Measurements from ENCODE around the gene GTF2H2C.
"Not testable (repeated sequence)": the region's sequence is repeated elsewhere in the genome, so short reads cannot be mapped to it uniquely, and the experiment has no call there.

The GTF2H2C gene

DNA sequence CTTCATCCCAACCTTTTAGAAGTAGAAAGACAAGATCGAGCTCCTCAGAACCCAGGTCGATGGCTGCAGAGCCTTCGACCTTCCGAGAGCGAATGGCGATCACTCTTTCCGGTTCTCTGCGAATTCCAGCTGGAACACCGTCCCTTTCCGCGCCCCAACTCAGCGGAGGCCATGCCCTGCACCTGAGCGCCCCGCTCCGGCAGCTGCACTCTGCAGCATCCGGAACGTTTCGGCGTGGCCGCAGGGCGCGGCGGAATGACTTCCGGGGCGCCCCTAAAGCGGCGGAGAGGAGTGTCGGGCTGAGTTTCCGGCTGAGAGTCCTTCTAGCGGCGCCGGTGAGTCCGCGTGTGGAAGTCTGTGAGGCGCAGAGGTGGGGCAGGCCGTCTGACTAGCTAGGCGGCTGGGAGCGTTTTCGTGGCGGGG is at the start of gene GTF2H2C:
Gene GTF2H2C, plus strand, starts transcription at position 284 of the 423 bp plus-strand sequence. CDS start 4,942 bp downstream, outside the sequence.
- peak; percentile 61 for DNase-seq

DNA sequence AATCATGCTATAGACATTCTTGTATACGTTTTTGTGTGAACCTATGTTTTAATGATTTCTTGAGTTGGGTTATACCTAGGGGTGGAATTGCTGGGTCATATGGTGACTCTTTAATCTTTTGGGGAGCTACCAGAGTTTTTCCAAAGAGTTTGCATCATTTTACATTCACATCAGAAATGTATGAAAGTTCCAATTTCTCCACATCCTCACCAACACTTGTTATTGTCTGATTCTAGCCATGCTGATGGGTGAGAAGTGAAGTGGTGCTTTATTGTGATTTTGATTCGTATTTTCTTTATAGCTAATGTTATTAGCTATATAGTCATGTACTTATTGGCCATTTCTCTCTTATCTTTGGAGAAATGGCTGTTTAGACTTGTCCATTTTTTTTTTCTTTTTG is 49.3 kb upstream of the GTF2H2C start:
- DNase-seq, result no peak

DNA sequence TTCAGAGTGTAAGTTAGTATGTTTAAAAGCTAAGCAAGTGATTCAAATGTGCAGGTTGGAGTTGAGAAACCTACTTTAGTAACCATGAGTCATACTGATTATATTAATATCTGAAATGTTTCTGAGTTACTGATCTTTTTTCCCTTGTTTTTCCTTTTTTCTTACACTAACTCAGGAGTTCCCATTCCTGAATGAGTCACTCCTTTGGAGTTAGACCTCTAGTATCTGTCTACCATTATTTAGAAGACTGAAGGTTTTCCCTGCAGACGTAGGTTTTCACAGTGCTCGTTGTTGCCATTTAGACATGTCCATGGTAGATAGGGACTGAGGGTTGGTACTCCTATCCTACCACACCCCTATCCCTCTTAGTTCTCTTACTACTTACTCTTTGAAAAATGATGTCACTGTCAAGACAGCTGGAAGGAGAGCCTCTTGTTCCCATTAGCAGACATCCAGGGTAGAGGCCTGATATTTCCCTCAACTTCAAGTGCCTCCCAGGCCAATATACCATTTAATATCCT is 47.2 kb upstream of the GTF2H2C start:
- no peak for DNase-seq

DNA sequence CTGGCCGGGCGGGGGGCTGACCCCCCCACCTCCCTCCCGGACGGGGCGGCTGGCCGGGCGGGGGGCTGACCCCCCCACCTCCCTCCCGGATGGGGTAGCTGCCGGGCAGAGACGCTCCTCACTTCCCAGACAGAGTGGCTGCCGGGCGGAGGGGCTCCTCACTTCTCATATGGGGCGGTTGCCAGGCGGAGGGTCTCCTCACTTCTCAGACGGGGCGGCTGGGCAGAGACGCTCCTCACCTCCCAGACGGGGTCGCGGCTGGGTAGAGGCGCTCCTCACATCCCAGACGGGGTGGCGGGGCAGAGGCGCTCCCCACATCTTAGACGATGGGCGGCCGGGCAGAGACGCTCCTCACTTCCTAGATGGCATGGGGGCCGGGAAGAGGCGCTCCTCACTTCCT is 44.4 kb upstream of the GTF2H2C start:
- not testable (repeated sequence) for DNase-seq

DNA sequence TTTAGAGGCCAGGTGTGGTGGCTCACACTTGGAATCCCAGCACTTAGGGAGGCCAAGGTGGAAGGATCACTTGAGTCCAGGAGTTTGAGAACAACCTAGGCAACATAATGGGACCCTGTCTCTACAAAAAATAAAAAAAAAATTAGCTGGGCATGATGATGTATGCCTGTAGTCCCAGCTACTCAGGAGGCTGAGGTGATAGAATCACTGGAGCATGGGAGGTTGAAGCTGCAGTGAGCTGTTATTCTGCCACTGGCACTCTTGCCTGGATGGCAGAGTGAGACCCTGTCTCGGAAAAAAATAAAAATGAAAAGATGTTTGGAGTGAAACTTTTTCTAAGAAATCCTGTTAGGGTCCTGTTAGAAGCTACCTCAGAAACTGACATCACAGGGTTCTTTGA is 43.2 kb upstream of the GTF2H2C start:
- no peak for DNase-seq

DNA sequence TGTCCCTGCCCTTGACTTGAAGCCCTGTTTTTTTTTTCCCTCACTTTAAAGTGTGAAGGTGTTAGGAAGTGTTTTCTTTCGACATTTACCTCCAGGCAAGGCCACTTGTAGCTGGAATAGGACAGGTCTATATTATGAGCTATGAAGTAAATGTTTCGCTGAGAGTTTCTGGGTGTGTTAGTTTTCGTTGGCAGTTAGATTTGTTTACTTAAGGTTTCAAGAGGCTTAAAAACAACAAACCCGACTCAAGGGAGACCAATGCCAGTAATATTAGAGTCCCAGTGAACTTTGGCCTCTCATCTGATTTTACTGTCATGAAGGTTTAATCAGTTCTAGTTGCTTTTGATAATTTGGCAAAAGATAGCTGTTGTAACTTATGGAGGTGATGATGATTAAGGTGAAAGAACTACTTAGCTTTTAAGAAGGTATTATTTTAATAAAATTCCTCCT is 42.2 kb upstream of the GTF2H2C start:
- no peak for DNase-seq

DNA sequence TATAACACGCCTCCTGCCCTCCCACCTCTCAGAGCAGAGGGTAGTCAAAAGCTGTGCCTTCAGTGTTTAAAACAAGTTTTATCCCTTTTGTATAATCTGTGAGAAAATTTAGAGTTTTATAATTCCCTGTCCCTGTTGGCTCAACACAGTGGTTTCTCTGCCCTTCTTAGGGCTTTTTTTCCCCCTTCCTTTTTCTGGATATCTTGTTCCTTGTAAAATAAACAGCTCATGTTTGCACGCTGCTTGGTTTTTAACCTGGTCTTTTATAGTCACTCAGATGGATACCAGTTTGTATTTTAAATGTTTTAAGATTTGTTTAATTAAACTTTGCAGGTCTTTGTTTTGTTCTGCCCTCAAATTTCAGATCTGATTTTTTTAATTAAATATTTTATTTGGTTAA is 40.7 kb upstream of the GTF2H2C start:
- no peak for DNase-seq

DNA sequence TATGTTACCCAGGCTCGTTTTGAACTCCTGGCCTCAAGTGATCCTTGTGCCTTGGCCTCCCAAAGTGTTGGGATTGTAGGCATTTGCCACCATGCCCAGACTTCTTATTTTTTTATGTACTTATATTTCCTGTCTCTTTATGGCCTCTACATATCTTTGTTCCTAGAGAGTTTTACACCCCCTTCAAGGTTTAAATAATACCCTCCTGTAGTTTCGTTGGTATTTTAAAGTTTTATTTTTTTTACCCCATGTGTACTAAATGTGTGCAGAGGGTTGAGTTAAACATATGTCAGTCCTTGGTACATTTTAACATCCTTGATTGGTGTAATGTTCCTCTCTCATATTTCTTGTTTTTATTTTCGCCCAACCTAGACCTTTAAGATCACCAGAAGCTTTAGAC is 38.0 kb upstream of the GTF2H2C start:
- no peak for DNase-seq

DNA sequence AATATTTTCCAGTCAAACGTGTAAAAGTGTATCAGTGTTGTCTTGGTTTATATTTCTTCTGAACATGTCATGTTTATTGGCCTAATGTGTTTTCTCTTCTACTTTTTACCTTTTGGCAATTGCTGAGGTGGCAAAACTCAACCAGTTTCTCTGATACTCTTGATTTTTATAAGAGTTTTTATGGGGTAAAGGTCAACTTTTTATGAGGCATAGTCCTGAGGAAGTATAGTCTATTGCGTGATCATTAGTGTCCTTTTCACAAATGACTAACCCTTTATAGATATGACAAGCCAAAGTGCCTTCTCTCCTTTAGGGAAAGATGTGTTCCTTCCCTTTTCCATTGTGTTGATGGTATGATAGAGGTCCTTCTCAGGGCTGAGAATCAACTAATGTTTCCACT is 34.5 kb upstream of the GTF2H2C start:
- no peak for DNase-seq

DNA sequence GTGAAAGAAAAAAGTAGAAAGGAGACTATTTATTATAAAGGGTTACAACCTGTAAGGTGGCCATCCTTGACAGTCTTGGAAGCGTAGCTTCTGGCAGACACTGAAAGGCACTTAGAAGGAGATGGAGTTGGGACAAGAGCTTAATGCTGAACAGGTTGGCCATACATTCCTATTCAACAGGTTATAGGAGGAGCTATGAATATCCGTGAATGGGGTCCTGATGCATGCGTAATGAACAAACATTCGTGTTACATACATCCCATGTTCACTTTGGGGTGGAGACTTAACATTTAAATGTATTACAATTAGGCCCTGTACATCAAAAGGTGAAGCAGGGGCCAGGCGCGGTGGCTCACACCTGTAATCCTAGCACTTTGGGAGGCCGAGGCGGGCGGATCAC is 33.3 kb upstream of the GTF2H2C start:
- DNase-seq, result no peak

DNA sequence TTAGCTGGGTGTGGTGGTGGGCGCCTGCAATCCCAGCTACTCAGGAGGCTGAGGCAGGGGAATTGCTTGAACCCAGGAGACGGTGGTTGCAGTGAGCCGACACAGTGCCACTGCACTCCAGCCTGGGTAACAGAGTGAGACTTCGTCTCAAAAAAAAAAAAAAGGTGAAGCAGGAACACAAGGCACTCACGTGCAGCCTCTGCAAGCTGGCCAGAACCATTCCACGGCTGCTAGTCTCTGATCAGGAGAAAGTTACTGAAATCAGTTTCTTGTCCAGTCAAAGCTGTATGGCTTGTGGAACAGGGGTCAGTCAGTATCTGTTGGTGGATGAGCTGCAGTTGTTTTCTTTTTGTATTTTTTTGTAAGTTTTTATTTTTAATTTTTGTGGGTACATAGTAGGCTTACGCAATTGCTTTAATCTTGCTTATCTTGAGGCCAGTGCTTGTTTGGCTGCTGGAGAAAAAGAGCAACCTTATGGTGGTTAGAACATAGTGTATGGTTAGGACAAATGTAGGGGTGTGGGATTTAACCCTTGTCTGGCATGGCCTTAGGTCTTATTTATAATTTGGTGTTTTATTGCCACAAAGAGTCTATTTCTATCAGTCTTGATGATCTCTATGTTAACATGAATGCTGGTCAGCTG is 32.7 kb upstream of the GTF2H2C start:
- no peak for DNase-seq

DNA sequence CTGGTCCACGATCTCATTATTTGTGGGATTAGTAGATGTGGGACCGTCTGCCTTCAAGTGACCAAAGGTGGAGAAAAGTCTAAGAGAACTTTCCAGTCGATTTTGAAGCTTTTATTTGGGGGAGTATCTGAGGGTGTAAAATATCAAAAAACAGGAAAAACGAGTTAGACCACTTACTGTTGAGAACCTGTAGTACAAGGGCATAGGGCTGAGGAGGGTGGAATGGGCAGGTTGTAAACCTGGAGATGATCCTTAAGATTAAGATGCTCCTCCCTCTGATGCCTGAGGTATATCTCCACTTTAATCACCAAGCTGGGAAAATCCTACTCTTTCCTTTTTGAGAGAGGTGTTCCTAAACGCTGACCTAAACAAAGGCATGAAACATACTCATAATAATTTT is 32.0 kb upstream of the GTF2H2C start:
- no peak for DNase-seq

DNA sequence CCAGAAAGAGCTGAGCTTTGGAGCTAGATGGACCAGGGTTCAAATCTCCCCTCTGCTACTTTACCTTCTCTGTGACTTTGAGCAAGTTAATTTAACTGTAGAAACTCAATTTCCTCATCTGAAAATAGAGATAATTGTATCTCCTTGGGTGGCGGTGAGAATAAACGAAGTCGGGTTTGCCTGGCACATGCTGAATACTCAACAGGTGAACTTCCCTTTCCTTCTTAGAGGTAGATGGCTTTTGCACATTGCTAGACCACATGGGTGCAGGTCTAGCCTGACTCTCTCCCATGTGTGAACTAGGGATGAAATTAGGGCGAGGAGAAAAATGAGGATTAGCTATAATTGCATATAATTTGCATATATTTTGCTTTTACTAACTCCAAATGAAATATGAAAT is 31.4 kb upstream of the GTF2H2C start:
- DNase-seq, result no peak

DNA sequence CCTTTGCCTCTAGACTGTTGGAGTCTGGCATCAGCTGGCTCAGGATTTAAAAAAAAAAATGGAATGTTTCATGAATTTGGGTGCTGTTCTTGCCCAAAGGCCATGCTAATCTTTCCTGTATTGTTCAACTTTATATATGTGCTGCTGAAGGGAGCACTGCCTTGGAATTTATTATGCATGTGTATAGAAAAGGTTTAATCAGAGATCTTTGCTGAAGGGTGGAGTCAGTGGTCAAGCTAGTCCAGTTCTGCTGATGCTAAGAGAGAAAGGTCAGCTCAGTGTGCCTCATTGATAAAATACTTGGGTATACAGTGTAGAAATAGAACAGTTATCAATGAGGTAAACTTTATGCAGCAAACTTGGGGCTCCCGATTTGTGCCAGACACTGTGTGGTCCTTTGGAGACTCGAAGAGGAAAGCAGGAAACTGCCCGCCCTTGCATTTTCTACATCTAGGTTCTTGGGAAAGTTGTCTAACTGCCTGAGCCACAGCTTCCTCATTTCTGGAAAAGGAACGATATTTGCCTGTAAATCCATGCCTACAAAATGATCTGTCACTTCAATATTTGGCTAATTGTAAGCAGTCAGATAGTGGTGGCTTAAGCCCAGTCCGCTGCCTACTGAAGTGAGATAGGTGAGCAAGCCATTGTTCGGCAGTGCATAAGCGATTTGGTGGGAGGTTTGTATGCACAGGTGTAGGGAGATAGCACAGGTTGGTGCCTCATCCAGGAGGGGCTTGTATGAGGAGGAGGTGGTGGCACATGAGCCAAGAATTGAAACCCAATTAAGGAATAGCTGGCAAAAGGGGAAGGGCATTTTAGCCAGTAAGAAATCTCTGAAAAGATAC is 29.2 kb upstream of the GTF2H2C start:
- no peak for DNase-seq

DNA sequence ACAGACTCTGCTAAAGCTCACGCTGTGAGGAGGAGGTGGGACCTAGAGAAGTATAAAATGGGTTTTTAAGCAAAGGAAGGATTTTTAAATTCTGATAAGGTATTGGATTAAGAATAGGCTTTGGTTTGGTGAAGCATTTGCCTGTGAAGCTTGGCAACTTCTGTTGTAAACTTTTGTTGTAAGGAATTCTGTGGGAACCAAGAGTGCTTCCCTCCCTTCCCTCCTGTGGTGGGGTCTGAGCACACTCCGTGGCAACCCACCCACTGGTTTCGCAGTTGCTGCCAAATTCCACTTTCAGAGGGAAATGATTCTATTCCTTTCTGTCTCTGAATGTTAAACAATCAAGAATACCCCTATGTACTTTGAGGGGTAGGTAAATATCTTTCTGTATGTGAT is 28.6 kb upstream of the GTF2H2C start:
- no peak for DNase-seq

DNA sequence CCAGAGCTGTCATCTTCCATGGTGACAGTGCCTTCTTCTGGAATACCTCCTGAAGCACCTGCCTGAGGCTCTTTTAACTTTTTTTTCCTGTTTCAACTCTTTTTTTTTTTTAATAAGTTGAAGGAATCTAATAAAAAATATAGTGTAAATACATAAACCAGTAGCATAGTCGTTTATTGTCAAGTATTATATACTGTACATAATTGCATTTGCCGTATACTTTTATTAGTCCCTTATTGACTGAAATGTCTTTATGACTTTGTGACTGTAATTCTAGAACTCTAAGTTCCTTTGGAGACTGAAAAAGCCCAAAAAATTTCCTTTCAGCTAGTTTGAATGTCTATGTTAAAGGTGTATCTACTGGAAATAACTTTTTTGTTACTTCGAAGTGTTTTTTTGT is 22.1 kb upstream of the GTF2H2C start:
- DNase-seq, result not testable (repeated sequence)

DNA sequence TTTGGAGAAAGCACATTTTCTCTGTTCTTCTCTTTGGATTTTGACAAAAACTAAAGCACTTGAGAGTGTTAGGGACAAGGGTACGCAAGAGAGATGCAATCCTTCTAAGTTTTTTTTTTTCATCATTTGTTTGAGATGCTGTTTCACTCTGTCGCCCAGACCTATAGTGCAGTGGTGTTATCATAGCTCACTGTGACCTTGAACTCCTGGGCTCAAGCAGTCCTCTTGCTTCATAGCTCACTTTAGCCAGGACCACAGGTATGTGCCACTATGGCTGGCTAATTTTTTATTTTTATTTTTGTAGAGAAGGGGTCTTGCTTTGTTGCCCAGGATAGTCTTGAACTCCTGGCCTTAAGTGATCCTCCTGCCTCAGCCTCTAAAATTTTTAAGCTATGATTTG is 21.3 kb upstream of the GTF2H2C start:
- not testable (repeated sequence) for DNase-seq

DNA sequence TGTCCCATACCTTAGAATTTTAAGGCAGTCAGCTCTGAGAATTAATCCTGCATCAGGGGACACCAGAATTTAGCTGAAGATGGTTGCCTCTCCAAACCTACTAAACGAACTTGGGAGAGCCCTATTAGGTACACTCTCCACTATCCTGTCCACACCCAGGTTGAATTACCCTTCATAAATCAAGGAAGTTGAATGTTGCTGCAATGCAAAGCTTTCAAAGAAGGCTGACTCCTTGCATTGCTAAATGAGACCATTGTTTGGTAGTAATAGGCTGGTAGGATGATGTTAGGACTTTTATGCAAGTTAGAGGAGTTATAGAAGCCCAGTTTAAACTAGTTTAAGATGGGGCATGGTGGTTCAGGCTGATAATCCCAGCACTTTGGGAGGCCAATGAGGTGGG is 18.6 kb upstream of the GTF2H2C start:
- not testable (repeated sequence) for DNase-seq

DNA sequence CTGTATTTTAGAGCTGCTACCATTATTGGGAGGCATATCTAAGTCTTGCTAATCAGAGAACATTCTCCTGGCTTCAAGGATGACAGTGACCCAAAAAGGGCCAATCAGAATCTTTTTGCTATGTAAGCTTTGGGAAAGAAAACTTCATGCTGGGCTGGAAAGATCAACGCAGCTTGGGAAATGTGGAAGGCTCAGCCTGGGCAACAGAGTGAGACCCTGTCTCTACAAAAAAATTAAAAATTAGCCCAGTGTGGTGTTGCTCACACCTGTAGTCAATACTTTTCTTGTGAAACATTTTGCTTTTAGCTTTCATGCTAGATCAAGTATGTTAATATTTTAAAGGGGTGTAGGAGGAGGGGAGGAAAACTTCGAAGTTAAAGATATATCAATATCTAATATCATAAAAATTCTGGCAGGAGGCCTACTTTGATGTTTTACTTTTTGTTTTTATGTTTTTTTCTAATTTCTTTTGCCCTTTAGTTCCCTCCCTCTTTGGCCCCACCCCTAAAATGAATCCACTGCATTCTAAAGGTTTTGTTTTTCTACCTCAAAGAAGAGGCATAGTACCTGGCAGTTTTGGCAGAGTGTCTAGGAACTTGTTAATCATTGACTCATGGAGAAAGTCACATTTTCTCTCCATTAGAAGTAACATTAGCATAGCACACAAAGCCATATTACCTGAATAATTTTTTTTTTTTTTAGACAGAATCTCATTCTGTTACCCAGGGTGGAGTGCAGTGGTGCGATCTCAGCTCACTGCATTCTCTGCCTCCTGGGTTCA is 17.0 kb upstream of the GTF2H2C start:
- not testable (repeated sequence) for DNase-seq

DNA sequence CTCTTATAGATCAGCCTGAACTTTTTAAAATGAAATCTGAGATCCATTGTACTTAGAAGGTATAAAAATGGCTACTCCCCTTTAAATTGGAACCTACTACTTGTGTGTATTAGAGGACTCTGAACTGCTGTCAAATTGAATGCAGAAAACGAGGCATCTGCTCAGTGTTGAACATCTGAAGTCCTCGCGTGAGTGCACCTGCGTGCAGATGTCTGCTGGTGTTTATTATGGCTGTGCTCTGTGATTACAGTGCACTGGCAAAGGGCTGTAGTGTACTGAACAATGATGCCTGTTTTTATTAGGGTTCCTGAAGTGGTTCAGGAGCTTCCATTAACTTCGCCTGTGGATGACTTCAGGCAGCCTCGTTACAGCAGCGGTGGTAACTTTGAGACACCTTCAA is 15.4 kb upstream of the GTF2H2C start:
- DNase-seq, result not testable (repeated sequence)

DNA sequence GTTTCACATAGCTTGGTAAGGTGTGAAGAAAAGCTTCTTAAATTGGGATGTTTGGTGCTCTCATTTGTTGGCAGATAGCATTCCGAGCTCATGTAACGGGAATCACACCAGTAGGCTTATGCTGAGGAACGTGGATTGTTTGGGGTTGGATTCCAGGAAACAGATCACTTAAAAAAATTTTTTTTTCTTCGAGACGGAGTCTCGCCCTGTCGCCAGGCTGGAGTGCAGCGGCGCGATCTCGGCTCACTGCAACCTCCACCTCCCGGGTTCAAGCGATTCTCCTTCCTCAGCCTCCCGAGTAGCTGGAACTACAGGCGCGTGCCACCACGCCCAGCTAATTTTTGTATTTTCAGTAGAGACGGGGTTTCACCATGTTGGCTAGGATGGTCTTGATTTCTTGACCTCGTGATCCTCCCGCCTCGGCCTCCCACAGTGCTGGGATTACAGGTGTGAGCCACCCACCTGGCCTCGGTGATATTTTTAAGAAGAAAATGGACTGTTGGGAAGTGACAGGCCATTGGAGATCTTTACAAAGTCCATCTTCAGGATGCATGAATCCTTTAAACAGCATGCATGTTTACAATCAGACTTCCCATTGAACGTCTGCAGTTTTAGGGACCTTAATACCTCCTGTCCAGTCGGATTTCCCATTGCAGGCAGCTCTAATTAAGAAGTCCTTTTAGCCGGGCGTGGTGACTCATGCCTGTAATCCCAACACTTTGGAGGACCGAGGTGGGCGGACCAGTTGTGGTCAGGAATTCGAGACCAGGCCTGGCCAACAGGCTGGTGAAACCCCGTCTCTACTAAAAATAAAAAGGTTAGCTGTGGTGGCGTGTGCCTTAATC is 818 bp downstream of the GTF2H2C start:
- not testable (repeated sequence) for DNase-seq

DNA sequence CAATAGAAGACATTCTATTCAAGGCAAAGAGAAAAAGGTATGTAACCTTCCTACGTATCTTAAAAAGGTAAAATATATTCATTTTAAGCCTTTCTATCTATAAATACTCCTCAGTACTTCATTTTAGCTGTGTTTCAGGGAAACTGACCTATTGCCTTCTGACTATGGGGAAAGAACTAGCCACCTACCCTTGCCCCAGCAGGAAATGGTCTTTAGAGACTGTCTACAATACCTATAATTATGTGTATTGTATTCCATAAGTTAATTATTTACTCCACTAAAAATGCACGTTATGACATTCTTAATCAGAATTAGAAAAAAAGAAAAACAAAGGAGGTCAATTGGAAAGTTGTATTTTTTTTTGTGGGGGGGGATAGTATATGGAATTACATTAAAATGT is 6.2 kb downstream of the GTF2H2C start:
- not testable (repeated sequence) for DNase-seq
